GM04504 (cell line): ENCODE results near the gene METTL23.

ENCODE experiments used
- DNase-seq: peaks from one replicate; pipeline ENCODE4 v3.0.0-alpha.2; 2012; ENCODE audit warnings: low read depth

METTL23 gene

GRCh38 chr17:76726776-76727718 is at the start of gene METTL23:
Gene METTL23, plus strand, starts transcription at chr17:76726839. Its CDS starts 2,872 bp downstream, at chr17:76729711.
- no peak for DNase-seq

DNA sequence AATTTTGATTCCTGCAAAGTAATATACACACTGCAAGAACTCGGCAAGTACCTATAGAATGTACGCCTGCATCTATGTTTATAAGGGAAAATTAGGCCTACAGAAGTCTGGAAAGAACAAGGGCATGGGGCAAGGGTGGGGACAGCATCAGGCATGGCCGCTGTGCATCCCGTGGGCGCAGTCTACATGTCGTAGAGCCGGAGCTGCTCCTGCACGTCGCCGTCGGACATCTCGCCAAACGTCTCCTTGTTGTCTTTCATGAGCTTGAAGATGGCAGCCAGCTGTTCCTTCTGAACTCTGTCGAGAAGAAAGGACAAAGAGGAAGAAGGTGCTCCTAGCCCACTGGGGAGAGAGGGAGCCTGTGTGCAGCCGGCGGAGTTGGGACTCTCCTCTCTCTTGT is 49.2 kb upstream of the METTL23 start:
- DNase-seq: no peak

DNA sequence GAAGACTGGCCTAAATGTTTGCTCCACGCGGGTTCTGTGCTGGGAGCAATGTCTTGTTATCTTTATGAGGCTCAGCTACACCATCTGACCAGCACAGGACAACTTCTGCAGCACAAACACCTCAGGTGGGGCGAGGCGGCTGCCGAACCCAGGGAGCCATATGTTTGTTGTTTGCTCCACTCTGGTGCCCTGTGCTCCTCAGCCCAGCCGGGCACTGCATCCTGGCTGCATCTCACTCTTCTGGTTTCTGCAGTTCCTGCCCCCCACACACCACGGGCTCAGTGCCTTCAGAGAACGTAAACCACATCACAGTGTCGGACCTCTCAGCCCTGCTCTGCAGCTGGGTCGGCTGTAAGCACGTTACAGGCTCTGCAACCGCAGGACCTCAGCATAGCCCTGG is 48.3 kb upstream of the METTL23 start:
- DNase-seq: no peak

DNA sequence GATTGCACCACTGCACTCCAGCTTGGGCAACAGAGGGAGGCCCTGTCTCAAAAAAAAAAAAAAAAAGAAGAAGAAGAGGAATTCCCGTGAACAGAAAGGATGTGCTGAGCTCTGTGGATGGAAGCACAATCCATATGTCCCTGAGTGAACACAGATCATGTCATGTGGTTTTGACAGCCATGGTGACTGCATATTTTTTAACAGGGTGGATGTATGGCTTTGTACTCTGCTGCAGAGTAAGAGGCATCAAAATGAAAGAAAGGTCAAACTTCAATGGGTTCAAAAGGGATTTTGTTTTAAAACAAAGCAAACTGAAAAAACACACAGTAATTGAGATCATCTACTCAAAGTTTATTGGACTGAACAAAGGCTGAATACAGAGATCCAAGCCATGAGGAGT is 47.4 kb upstream of the METTL23 start:
- no peak for DNase-seq

- no peak for DNase-seq
Observed at GRCh38 chr17:76681222-76682137, 45.2 kb upstream of the METTL23 start.

DNA sequence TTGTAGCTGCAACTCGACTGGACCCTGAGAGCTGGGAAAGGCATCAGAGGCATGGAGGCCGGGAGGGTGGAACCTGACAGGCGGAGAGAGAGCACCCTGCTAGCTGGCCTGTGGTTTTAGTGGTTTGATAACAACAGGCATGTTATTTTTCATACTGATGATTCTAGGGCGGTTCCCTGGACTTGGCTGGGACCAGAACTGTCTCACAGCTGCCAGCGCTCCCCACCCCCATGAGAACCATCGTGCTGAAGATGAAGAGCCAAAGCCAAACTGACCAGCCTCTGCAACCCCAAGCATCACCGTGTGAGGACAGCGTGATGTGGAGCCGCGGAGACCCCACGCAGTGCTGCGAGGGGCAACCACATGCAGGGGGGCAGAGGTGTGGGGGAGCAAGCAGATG is 44.3 kb upstream of the METTL23 start:
- no peak for DNase-seq

DNA sequence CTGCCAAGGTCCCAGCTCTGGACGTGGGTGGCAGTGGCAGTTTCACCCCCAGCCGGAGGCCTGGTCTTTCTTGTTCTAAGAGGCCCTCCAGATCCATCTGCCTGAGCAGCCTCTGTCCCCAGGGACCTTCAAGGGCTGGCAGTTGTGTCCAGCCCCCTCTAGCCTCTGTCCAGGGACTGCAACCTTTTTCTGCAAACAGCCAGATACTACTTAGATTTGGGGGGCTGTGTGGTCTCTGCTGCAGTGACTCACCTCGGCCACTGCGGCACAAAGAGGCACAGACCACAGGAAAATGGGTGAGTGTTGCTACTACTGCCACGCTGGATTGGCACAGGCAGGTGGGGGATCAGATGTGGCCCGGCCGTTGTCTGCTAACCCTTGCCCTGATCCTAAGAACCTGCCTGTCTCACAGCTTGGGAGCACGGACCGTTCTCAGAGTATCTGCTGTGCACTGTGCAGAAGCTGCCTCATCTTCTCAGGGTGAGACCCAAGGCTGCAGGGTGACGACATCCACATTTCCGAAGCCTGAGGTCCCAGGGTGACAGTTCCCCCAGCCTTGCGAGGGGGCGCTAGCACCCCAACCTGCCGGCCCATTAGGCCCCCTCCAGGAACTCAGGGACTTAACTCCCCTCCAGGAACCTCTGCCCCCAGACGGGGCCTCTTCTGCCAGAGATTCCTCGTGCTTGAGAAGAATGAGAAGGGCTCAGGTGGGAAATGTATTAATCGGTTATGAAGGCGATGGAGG is 43.5 kb upstream of the METTL23 start:
- DNase-seq: no peak

- no peak for DNase-seq
Observed at GRCh38 chr17:76683921-76684745, 42.5 kb upstream of the METTL23 start.

DNA sequence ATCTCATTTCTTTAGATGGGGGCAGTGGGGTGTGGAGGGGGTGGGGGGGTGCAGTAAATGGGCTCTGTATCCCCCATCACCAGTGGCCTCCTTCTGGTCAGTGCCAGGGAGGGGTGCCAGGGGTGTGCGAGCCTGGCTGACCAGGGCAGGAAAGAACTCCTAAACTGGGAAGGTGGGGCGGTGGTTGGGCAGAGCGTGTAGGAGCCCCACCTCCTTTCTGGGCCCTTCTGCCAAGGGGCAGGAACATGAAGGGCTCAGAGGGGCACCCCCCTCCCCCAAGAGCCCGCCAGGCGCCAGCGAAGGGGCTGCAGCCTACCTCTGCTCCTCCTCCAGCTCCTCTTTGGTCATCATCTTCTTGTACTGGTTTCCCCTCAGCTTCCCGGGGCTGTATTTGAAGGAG is 41.9 kb upstream of the METTL23 start:
- DNase-seq: no peak

DNA sequence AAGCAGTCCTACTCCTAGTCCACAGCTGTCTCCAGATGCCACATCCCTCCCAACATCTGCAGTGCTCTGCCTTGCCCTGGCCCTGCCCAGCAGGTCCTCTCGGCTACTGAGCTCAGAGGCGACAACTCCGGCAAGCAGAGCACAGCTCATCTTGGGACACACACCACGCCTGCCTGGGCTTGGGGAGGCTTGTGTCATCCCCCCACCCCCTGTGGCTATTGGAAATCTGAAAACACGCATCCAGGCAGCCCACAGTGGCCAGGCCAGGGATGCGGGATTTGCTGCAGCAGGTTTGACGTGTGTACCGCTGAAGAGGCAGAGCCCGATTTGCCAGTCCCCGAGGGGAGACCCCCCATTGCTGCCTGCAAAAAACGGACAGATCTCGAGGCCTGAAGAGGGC is 41.3 kb upstream of the METTL23 start:
- no peak for DNase-seq

DNA sequence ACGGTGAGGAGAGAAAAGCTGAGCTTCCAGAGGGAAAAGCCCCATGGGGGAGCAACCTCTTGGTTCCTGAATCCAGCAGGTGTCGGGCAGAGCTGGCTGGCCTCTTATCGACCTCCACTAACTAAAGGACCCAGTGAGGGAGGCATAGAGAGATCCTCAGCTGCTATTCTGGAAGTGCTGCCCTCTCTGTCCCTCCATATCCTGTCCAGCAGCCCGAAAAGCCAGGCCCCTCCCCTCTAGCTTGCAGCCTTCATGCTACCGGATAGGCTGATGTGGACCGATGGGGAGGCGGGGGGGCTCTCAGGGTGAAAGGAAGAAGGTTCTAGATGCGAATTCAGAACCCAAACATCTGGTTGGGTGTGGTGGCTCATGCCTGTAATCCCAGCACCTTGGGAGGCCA is 40.8 kb upstream of the METTL23 start:
- DNase-seq: no peak

DNA sequence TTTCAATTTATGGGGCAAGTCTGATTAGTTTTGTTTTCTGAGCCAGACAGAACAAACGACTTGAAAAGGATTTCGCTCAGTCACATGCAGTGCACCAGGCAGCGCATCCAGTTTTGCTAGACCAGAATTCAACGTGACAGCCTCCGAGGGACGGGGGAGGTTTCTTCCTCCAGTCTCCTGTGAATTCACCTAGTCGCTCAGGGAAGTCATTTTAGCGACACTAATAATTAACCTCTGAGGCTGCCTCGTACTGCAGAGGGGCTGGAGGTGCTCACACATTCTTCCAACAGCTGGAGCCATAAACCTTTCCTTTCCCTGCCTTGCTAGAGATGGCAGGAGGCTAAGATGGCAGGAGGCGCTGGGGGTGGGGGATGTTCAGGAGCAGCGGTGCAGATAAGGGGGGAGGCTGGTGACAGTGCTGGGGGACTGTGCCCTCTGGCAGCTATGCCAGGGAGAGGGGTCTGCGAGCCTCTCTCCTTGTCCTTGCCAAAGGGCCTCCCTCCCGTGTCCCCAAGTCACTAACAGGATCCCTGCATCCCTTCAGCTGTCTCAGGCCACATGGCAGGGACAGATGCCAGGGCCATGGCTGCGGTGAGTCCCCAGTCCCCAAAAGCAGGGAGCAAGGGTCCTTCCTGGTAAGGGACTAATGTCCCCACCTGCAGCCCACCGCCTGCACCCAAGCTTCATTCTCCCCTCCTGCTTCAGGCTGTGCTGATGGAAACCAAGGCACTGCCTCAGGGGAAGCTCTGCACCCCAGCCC is 39.9 kb upstream of the METTL23 start:
- DNase-seq: no peak

- no peak for DNase-seq
Observed at GRCh38 chr17:76687298-76688164, 39.1 kb upstream of the METTL23 start.

- no peak for DNase-seq
Observed at GRCh38 chr17:76688165-76688622, 38.4 kb upstream of the METTL23 start.

- DNase-seq: no peak
Observed at GRCh38 chr17:76689859-76690258, 36.8 kb upstream of the METTL23 start.

DNA sequence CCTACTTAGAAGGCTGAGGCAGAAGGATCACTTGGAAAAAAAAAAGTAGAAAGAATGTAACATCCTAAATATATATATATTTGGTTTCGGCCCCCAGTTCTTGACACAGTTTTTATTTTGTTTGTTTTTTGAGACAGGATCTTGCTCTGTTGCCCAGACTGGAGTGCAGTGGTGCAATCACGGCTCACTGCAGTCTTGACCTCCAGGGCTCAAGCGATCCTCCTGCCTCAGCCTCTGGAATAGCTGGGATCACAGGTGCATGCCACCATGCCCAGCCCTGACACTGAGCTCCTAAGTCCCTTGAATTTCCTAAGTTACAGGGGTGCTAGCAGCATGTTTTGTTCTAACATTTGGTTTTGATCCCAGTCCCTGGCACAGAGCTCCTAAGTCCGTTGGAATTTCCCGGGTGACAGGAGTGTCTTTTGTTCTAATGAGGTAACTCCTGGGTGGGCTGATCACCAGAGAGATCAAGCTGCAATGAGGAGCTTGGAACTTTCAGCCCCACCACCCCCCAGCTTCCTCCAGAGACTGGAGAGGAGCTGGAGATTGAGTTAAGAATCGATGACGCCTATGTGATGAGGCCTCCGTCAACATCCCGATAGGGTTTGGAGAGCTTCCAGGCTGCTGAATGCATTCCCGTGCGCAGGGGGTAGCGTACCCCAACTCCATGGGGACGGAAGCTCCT is 35.9 kb upstream of the METTL23 start:
- DNase-seq: no peak

DNA sequence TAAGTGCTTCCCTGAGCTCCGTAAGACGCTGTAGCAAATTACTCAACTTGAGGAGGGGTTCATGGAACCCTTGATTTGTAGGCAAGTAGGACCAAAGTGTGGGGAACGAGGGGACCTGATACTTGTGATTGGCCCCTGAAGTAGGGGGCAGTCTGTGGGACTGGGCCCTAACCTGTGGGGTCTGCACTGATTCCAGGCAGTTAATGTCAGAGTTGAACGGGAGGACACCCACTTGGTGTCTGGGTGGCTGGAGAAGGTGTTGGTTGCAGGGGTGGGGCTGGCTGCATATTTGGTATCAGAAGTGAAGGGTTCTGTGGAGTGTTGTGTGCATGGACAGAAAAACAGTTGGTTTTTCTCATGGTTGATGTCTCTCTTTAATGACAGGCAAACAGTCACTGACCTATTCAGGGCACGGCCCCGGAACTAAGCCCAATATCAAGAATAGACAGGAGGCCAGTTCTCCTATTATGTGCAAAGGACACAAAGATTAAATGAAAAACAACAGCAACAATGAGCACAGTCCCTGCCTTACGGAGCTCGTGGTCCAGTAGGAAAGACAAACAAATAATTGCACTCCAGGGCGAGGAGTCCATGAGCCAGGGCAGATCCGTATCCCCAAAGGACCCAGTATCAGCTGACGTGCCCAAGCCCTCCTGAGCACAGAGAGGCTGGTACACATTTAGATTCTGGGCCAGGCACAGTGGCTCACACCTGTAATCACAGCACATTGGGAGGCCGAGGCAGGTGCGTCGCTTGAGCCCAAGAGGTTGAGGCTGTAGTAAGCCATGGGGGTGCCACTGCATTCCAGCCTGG is 35.1 kb upstream of the METTL23 start:
- DNase-seq: no peak
